Left ventricle myocardium superior (tissue), 1 donor: ENCODE data around the gene INHBE. TPM values are rescaled to one million over a fixed set of nuclear protein-coding genes. Genes with fewer than 3 reads are reported as not detected.

Experiments used
- ATAC-seq: fragments of 200-7000 bp; cut with Tn5 transposase; one replicate; pipeline ENCODE4 v1.9.1; 2020; ENCODE audit warnings: mild to moderate bottlenecking, moderate library complexity
- DNase-seq: peaks from one replicate; pipeline ENCODE4 v3.0.0-alpha.2; 2020
- intact Hi-C: fragments of 100-400 bp; cut with micrococcal nuclease; formaldehyde crosslinking; loops from one replicate; pipeline ENCODE4 v1.11.0; 2022
- total RNA-seq: library from RNA; stranded (reverse); fragmentation: NEBNext Ultra II Directional; extraction: Animal tissue kit (Norgen Biotek cat#: 25700); gene quantifications from one replicate; pipeline ENCODE4 v1.2.1, GENCODE V29; 2021
- donor health status: DM: no; HTN: yes; CAD: no; lungs with severe emphysema.

Gene INHBE
- total RNA-seq, 1 donor from 2014 or later: not detected

GRCh38 chr12:57458665-57459054 lies 3.6 kb downstream of the INHBE start:
- ATAC-seq: no peak
- intact Hi-C loops: no loop called here
- DNase-seq: no peak

- peak; percentile 76 for ATAC-seq
- DNase-seq: peak; percentile 95
- intact Hi-C loops: no loop called here
These were observed 4.1 kb downstream of the INHBE start for GRCh38 chr12:57459055-57459749.

- ATAC-seq (peak; percentile 55), DNase-seq (no peak)
- intact Hi-C loops: no loop called here
These were observed 4.8 kb downstream of the INHBE start, which contains the start of gene GLI1 for GRCh38 chr12:57459750-57460467. TSS of gene GLI1 (plus strand) at chr12:57459785. CDS start at chr12:57463692, 3,907 bp downstream.

- ATAC-seq: no peak
- intact Hi-C loops: no loop called here
- no peak for DNase-seq
These were observed 5.3 kb downstream of the INHBE start for GRCh38 chr12:57460468-57460784.

GRCh38 chr12:57460841-57461275 lies 5.8 kb downstream of the INHBE start:
- intact Hi-C loops: no loop called here
- peak; percentile 40 for DNase-seq
- ATAC-seq: no peak

- intact Hi-C loops: no loop called here
- DNase-seq (peak; percentile 79), ATAC-seq (peak; percentile 63)
These were observed 6.3 kb downstream of the INHBE start for GRCh38 chr12:57461276-57461916.

GRCh38 chr12:57461917-57462250 lies 6.8 kb downstream of the INHBE start:
- intact Hi-C loops: no loop called here
- no peak for DNase-seq
- ATAC-seq: peak; percentile 0

GRCh38 chr12:57462251-57462911 lies 7.3 kb downstream of the INHBE start:
- ATAC-seq (peak; percentile 75), DNase-seq (peak; percentile 85)
- intact Hi-C loops: no loop called here

- intact Hi-C loops: no loop called here
- DNase-seq: no peak
- ATAC-seq: no peak
These were observed 7.8 kb downstream of the INHBE start for GRCh38 chr12:57462912-57463253.

- intact Hi-C loops: no loop called here
- no peak for ATAC-seq
- DNase-seq: no peak
These were observed 9.5 kb downstream of the INHBE start for GRCh38 chr12:57464569-57464968.

GRCh38 chr12:57465030-57465746 lies 10.1 kb downstream of the INHBE start:
- DNase-seq (no peak), ATAC-seq (no peak)
- intact Hi-C loops: no loop called here

GRCh38 chr12:57465747-57466505 lies 10.8 kb downstream of the INHBE start:
- intact Hi-C loops: no loop called here
- DNase-seq: no peak
- ATAC-seq: no peak

GRCh38 chr12:57467212-57467874 lies 12.2 kb downstream of the INHBE start:
- ATAC-seq: no peak
- intact Hi-C loops: no loop called here
- no peak for DNase-seq

- intact Hi-C loops: no loop called here
- ATAC-seq (no peak), DNase-seq (no peak)
These were observed 12.8 kb downstream of the INHBE start for GRCh38 chr12:57467915-57468314.

GRCh38 chr12:57469296-57470164 lies 14.4 kb downstream of the INHBE start:
- intact Hi-C loops: no loop called here
- DNase-seq (no peak), ATAC-seq (no peak)

GRCh38 chr12:57470286-57470969 lies 15.3 kb downstream of the INHBE start:
- DNase-seq: no peak
- no peak for ATAC-seq
- intact Hi-C loops: no loop called here
